Left ventricle myocardium inferior (tissue), 1 donor: ENCODE data around the gene CD69. TPM values are rescaled to one million over a fixed set of nuclear protein-coding genes. Genes with fewer than 3 reads are reported as not detected.

Experiments
- DNase-seq: peaks from one replicate; pipeline ENCODE4 v3.0.0-alpha.2; 2020
- H3K27ac ChIP-seq: fragments of 200-600 bp; replicated peaks from 2 replicates; pipeline ENCODE4 v1.8.0; 2021
- H3K27me3 ChIP-seq: fragments of 200-600 bp; 2 replicates; pipeline ENCODE4 v1.8.0; 2021; ENCODE audit warnings: low read depth
- H3K36me3 ChIP-seq: fragments of 200-600 bp; 2 replicates; pipeline ENCODE4 v1.8.0; 2021
- H3K4me1 ChIP-seq: fragments of 200-600 bp; 2 replicates; pipeline ENCODE4 v1.8.0; 2021
- H3K4me3 ChIP-seq: fragments of 200-600 bp; 2 replicates; pipeline ENCODE4 v1.8.0; 2021; ENCODE audit warnings: mild to moderate bottlenecking, moderate library complexity
- H3K9me3 ChIP-seq: fragments of 200-600 bp; replicated peaks from 2 replicates; pipeline ENCODE4 v1.8.0; 2021
- CTCF ChIP-seq: fragments of 200-600 bp; IDR thresholded peaks from 2 replicates; pipeline ENCODE4 v1.8.0; 2021; ENCODE audit warnings: antibody characterized with exemption, mild to moderate bottlenecking, borderline replicate concordance
- intact Hi-C: fragments of 100-400 bp; cut with micrococcal nuclease; formaldehyde crosslinking; loops from one replicate; pipeline ENCODE4 v1.11.0; 2022
- total RNA-seq: library from RNA; stranded (reverse); fragmentation: NEBNext Ultra II Directional; extraction: Animal tissue kit (Norgen Biotek cat#: 25700); gene quantifications from one replicate; pipeline ENCODE4 v1.2.1, GENCODE V29; 2021
- donor health status: DM: no; HTN: yes; CAD: no; lungs with severe emphysema.

CD69 gene
- total RNA-seq, 1 donor from 2014 or later = 0.25 TPM

DNA sequence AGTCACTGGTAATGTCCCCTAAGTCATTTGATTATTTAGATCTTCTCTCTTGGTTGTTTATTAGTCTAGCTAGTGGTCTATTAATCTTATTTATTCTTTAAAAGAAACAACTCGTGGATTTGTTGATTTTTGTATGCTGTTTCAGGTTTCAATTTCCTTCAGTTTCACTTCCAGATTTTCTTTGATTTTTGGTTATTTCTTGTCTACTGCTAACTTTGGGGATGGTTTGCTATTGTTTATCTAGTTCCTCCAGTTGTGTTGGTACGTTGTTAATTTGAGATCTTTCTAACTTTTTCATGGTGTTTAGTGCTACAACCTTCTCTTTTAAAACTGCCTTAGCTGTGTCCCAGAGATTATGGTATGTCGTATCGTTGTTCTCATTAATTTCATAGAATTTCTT, 18.5 kb upstream of the CD69 start:
- intact Hi-C loops = no loop called here
- no peak overlapping the region for H3K27ac ChIP-seq
- H3K4me3 ChIP-seq = no peak overlapping the region
- H3K9me3 ChIP-seq = no peaks in the 10 kb centered on the region
- no peaks in the 10 kb centered on the region for H3K4me1 ChIP-seq
- H3K36me3 ChIP-seq = no peaks in the 10 kb centered on the region
- H3K27me3 ChIP-seq = no peaks in the 10 kb centered on the region
- no peak for TF ChIP-seq CTCF
- no peak for DNase-seq

- Histone ChIP-seq H3K27ac (no peak overlapping the region), H3K4me1 (no peaks in the 10 kb centered on the region), H3K27me3 (no peaks in the 10 kb centered on the region), H3K9me3 (no peaks in the 10 kb centered on the region), H3K36me3 (no peaks in the 10 kb centered on the region), H3K4me3 (no peak overlapping the region)
- intact Hi-C loops = no loop called here
- DNase-seq = no peak
- TF ChIP-seq CTCF = no peak
Measured at GRCh38 chr12:9776781-9777180, 16.1 kb upstream of the CD69 start.

DNA sequence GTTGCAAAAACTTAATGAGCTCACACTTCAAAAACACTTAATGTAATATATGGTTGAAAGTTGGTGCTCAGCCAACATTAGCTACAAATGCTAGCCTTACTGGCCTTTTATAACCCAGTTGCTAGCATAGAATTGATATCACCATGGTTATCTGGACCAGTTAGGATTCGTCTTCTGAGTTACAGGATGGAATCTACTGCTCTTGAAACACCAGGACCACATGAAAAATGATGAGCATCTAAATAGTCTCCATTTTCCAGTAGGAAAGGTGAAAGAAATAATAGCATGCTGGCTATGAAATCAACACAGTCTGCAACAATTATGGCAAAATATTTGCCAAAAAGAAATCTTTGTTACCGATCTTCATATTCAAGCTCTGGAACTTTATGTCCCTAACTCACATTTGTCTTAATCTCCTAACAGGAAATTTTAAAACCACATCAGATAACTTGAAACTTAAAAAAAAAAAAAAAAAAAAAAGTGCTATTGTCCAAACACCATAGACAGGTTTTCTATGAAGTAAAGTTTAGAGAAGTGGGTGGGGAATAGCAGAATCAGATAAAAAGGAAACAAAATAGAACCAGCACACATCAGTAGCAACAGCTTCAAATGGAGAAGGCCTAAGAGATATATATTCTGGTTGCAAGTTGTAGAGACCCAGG, 12.6 kb upstream of the CD69 start:
- H3K36me3 ChIP-seq = no peaks in the 10 kb centered on the region
- no peaks in the 10 kb centered on the region for H3K27me3 ChIP-seq
- no peaks in the 10 kb centered on the region for H3K4me1 ChIP-seq
- H3K9me3 ChIP-seq = no peaks in the 10 kb centered on the region
- no peak for DNase-seq
- no peak overlapping the region for H3K27ac ChIP-seq
- TF ChIP-seq CTCF = no peak
- intact Hi-C loops = no loop called here
- H3K4me3 ChIP-seq = no peak overlapping the region

DNA sequence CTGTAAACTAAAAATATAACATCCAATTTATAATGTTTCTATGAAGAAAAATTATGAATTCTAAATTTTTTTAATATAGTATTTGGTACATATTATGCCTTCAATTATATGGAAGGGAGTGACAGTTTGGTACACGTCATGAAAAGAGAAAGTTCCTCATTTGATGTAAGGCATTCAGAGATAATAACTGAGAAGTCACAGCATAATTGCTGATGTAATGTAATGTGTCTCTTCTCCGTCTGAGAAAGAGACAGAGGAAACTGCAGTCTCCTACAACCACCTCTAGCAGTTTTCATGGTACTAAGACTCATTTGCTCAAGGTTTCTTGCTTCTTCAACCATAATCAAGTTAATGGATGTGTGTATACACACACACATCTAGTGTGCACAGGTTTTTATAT, 2.3 kb upstream of the CD69 start:
- Histone ChIP-seq H3K4me3 (no peak overlapping the region), H3K27me3 (no peaks in the 10 kb centered on the region), H3K9me3 (no peaks in the 10 kb centered on the region), H3K4me1 (no peaks in the 10 kb centered on the region), H3K36me3 (no peaks in the 10 kb centered on the region), H3K27ac (no peak overlapping the region)
- DNase-seq = no peak
- intact Hi-C loops = no loop called here
- no peak for TF ChIP-seq CTCF

DNA sequence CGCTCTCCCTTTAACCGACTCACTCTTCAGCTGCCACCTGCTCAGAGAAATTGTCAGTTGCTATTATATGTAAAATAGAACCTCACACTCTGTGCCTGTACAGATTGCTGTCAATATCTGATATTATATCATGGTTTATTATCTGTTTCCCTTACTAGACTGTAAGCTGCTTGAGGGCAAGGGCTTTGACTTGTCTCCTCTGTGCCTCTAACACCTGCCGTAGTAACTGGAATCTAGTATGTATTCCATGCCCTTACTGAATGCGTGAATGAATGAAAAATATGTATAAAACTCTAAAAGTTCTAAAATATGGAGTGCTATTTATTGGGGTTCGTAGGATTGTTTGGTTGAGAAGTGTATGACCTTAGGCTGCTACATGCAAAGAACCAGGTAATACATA, 1.7 kb upstream of the CD69 start:
- Histone ChIP-seq H3K4me3 (no peak overlapping the region), H3K27me3 (no peaks in the 10 kb centered on the region), H3K36me3 (no peaks in the 10 kb centered on the region), H3K4me1 (no peaks in the 10 kb centered on the region), H3K27ac (no peak overlapping the region), H3K9me3 (no peaks in the 10 kb centered on the region)
- no peak for TF ChIP-seq CTCF
- intact Hi-C loops = no loop called here
- DNase-seq = no peak
